Stimulated activated CD8-positive, alpha-beta memory T cell treated with anti-CD3 and anti-CD28 coated beads, Interleukin-12 subunit alpha, Interleukin-12 subunit beta, amount 100 ng/mL, for 1 hour (primary cell): ENCODE measurements around the gene CHRM4.
"Not testable (repeated sequence)": the region's sequence is repeated elsewhere in the genome, so short reads cannot be mapped to it uniquely, and the experiment has no call there.

Experiments
- DNase-seq: peaks from one replicate; pipeline ENCODE4 v3.0.0-alpha.2; 2020; ENCODE audit warnings: low read depth

CHRM4 gene

DNA sequence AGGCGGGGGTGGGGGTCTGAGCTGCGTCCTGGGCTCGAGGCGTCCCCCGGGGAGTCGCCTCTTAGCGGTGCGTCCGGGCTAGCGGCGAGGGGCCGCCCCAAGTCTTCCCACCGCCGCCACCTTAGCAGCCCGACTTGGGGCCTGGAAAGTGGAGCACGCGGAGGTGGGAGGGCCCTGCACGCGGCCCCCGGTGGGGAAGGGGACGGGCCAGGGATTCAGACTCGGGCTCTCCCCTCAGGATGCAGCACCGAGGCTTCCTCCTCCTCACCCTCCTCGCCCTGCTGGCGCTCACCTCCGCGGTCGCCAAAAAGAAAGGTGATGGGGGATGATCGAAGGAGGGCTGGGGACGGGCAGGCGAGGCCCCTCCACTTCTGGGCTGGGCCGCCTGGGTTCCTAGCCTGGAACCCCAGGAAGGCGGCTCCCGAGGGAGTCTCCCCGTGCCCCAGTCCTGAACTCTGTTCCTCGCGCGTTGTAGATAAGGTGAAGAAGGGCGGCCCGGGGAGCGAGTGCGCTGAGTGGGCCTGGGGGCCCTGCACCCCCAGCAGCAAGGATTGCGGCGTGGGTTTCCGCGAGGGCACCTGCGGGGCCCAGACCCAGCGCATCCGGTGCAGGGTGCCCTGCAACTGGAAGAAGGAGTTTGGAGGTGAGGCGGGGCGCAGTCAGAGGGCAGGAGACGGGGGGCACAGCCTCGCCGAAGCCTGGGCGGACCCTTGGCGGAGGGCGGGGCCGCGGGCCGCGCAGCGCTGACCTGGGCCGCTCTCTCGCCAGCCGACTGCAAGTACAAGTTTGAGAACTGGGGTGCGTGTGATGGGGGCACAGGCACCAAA is 9.5 kb downstream of the CHRM4 start:
- no peak for DNase-seq

DNA sequence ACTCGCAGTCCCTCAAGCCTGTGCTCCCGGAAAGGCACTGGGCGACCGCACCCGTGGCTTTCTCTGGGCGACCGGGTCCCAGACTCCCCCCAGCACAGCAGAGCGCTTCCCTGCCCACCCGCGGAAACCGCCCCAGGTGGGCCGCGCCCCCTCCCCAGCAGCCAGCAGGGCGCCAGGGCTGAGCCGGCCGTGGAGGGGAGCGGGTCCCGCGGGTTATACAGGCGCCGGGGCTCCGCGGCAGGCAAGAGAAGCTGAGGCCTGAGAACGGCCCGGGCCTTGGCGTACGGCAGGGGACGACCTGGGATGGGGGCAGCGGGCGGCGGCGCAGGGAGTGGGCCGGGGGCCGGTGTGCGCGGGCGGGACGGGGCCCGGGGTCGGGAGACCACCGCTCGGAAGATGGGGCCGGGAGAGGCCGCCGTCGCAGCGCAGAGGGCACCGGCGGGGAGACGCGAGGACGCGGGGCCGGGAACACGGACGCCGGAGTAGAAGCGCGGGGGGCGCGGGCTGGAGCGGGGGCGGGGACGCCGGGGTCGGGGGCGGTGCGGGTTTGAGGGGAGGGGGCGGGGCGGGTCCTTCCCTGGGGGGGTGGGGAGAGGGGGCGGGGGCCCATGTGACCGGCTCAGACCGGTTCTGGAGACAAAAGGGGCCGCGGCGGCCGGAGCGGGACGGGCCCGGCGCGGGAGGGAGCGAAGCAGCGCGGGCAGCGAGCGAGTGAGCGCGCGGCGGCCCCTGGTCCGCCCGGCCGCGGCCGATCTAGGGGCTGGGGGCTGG is 10.3 kb downstream of the CHRM4 start, which contains the start of gene MDK:
Gene MDK (plus strand): TSS at position 622 of the 771 bp plus-strand sequence. CDS start 389 bp downstream, outside the sequence.
- no peak for DNase-seq

DNA sequence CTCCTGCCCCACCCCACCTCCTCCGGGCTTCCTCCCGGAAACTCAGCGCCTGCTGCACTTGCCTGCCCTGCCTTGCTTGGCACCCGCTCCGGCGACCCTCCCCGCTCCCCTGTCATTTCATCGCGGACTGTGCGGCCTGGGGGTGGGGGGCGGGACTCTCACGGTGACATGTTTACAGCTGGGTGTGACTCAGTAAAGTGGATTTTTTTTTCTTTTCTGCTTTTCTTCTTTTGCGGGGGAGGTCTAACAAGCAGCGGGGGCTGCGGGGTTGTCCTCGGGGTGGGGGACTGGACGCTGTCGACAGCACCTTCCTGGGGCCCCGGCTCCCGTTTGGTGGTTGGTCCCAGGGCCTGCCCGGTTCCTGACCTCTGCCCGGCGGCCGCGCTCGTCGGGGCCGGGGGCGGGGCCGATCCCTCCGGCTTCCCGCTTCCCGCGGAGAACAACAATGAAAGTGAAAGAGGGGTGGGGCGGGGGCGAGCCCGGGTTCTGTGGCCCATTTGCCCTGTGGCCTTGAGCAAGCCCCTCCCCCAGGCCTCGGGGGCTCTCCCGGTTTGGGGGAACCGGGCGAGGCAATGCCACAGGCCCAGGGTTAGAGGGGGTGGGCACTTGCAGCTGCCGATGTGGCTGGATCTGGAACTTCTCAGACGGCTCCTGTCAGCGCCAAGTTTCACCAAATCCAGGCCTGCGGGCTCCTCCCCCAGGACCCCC is 11.1 kb downstream of the CHRM4 start:
- no peak for DNase-seq

DNA sequence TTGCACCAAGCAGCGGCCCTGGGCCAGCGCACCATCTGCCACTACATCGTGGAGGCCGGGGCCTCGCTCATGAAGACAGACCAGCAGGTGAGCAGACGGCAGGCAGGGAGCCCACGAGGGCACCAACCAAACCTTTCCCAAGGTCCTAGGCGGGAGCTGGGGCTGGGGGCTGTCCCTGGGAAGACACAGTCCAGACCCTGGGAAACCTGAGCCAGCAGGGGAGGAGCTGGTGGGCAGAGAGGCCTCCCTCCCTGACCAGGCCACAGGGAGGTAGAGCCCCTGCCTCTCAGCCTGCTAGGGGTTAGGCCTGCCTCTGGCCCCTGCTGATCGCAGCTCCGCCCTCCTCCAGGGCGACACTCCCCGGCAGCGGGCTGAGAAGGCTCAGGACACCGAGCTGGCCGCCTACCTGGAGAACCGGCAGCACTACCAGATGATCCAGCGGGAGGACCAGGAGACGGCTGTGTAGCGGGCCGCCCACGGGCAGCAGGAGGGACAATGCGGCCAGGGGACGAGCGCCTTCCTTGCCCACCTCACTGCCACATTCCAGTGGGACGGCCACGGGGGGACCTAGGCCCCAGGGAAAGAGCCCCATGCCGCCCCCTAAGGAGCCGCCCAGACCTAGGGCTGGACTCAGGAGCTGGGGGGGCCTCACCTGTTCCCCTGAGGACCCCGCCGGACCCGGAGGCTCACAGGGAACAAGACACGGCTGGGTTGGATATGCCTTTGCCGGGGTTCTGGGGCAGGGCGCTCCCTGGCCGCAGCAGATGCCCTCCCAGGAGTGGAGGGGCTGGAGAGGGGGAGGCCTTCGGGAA is 11.9 kb downstream of the CHRM4 start:
- not testable (repeated sequence) for DNase-seq

DNA sequence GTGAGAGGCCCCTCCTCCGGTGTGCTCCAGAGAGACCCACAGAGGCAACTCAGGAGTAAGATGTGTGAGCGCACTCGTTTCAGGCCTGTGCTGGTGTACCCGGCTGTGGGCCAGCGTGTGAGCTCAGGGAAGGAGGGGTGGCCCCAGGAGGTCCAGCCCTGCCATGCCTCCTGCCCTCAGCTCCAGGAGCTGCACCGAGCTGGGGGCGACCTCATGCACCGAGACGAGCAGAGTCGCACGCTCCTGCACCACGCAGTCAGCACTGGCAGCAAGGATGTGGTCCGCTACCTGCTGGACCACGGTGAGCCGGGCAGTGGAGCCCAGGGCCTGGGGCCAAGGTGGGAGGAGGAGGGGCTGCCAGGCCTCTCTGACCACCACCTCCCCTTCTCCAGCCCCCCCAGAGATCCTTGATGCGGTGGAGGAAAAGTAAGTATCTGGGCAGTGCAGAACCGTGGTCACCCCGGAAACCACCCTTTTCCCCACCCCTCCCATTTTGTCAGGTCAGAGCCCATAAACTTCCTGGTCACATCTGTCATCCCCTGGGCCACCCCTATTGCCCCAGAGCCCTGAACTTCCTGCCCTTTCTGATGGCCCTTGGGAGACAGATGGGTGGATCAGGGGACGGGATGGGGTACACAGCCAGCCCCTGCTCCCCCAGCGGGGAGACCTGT is 12.6 kb downstream of the CHRM4 start:
- no peak for DNase-seq

DNA sequence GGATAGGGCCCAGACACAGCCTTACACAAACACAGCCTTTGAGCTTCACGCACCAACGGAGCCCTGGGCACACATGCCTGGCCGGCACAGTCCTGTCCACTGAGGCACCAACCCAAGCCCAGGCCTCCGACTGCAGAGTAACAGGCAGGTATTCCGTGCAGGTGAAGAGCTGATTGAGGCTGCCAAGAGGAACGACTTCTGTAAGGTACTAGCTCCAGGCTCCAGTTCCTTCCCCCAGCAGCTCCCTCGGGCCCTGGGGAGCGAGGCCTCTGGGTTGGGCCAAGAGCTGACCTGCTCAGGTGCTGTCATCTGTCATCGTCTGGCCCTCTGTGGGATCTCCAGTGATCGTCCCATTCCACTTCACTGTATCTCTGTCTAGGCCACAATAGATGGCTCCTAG is 13.3 kb downstream of the CHRM4 start:
- DNase-seq = no peak

DNA sequence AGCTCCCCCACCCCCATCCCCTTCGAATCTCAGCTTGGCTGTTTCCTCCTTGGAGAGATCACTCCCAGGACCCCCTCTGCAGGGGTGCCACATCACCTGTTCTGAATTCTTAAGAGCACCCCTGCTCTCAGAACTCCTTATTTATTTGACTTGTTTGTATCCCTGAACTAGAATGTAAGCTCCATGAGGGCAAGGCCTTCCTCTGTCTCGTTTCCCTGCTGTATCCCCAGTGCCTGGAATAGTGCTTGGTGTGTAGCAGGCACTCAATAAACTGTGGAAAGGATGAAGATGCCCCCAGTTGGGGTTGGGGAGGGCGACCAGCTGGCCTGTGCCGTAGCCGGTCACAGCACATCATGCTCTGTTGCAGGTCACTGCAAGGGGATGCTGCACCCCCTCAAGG is 13.7 kb downstream of the CHRM4 start:
- no peak for DNase-seq

DNA sequence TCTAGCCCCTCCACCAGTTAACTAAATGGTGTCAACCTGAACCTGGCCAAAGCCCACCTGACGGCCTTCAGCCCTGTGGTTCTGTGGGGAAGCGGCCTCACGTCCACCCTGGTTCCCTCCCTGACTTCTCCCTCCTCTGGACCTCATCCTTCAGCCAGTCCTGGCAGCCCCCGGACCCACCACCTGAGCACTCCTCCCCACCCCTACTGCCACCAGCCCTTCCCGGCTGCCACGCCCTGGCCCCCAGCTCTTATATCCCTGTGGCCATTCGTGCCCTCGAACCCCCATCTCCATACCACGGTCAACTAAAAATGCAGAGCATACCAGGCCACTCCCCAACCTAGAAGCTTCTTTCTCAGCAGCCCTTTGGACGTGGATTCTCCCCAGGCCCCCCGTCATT is 14.3 kb downstream of the CHRM4 start:
- no peak for DNase-seq

DNA sequence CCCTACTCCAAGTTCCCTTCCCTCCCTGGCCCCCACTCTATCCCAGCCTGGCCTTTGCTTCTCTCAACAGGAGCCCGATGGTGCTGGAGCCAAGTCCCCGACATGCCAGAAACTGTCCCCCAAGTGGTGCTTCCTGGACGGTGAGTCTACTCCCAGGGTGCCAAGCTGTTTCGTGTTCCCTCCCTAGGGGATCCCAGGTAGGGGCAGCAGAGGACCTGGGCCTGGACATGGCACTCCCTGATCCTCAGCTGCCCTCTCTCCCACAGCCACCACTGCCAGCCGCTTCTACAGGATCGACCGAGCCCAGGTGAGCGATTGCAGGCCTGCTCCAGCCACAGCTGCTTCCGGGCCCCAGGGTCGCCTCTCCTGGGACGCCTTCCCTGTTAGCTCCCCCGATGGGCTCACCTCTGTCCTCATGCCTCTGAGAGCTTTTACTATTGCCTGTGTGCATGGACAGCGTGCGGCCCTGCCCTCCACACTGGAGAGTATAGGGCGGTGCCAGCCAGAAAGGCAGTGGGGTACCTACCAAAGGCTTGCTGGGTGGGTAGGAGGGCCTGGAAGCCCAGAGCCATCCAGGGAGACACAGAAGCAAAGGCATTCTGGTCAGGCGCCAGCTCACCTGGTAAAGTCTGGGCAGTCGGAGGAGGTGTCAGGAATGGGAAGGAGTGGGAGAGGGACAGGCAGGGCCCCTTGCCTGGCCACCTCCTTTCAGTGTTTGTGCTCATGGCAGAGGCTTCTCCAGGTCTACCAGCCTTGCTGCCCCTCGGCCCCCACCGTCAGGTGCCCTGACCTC is 15.1 kb downstream of the CHRM4 start:
- no peak for DNase-seq

DNA sequence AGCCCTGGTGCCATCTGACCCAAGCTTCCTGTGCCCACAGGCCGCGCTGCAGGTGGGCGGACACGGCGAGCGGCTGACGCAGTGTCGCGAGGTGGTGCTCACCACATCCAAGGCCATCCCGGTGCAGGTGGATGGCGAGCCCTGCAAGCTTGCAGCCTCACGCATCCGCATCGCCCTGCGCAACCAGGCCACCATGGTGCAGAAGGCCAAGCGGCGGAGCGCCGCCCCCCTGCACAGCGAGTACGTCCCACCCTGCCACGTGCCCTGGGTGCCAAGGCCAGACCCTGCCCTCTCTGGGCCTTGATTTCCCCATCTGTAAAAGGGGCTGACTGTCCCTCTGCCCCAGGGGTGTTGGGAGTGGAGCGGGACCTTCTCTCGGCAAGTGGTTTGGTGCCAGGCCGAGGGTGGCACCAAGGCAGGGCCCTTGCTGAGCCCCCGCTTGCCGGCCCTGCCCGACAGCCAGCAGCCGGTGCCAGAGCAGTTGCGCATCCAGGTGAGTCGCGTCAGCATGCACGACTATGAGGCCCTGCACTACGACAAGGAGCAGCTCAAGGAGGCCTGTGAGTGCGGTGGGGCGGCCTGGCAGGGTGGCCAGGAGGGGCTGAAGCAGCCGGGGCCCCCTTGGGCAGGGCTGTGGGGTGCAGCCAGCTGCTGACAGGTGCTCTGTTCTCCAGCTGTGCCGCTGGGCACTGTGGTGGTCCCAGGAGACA is 16.0 kb downstream of the CHRM4 start:
- no peak for DNase-seq

DNA sequence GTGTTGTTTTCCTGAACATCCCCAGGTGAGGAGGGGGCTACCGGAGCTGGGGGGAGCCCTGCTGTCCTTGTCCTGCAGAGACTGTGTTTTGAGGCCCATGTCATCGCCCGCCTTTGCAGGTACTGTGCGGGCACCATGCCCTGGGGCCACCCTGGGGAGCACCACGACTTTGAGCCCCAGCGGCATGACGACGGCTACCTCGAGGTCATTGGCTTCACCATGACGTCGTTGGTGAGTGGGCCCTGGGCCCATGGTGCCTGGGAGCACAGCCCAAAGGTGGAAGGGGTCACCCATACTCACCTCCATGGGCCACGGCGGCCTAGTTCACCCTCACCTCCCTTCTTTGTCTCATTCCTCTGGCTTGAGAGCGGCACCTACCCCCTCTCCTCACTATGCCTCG is 16.8 kb downstream of the CHRM4 start:
- DNase-seq = no peak

DNA sequence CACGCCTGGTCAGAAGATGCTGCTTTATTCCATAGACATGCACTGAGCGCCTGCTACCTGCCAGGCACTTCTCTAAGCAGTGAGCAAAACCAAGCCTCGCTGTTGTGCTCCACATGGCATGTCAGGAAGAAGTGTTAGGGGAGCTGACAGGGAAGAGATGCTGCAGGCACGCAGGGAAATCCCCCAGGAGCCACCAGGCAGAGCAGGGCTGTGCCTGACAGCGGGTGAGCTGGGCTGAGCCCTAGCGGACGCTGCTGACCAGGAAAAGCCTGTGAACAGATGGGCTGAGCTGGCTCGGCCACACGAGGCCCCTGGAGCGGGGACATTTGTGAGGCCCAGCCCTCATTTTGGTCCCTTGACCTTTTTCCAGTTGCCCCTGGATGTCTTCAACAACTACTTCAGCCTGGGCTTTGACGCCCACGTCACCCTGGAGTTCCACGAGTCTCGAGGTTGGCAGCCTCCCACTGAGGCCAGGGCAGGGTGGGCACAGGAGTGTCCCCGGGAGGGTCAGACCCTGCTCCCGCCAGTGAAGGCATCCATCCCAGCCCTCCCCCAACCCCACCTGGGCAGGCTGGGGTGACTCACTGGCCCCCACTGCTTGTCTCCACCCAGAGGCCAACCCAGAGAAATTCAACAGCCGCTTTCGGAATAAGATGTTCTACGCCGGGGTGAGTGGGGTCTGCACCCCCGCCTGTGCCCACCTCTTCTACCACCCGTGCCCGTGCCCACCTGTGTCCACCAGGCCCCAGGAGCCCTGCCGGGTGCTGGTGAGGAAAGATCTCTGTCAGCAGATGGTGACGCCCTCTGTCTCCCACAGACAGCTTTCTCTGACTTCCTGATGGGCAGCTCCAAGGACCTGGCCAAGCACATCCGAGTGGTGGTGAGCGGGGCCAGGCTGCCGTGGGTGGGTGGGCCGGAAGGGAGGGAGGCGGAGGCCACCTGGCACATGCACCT is 17.5 kb downstream of the CHRM4 start:
- DNase-seq = no peak

DNA sequence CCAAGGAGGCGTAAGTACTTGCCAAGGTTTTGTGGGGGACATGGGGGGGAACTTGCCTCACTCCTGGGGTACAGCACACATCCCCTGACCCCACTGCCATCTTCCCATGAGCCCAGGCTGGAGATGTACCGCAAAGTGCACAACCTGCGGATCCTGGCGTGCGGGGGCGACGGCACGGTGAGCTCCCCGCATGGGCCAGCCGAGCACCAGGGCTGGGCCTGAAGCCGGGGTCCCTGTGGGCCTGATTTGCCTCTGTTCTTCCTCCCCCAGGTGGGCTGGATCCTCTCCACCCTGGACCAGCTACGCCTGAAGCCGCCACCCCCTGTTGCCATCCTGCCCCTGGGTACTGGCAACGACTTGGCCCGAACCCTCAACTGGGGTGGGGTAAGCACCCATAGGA is 19.1 kb downstream of the CHRM4 start:
- DNase-seq = not testable (repeated sequence)

DNA sequence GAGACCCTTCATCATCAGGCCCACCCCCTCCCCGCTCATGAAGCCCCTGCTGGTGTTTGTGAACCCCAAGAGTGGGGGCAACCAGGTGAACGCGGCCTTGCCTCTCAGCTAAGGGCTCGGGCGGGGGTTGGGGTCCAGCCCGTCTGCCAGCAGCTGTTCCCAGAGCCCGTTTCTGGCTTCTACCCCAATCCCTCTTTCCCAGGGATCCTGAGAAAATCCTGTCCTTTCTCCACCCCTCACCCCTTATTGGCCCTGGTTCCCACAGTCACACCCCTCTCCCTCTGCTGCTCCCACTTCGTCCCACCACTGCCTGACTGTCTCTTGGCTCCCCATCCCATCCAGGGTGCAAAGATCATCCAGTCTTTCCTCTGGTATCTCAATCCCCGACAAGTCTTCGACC is 19.5 kb downstream of the CHRM4 start:
- no peak for DNase-seq

DNA sequence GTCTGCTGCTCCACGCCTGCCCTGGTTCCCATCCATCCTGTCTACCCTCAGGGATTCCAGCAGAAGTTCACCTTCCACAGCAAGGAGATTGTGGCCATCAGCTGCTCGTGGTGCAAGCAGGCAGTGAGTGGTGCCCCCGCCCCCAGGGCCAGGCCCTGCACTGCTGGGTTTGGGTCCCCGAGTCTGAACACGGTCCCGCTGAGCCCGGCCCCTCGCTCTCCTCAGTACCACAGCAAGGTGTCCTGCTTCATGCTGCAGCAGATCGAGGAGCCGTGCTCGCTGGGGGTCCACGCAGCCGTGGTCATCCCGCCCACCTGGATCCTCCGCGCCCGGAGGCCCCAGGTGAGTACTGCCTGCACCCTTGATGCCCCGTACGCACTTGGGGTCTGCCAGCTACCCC is 20.3 kb downstream of the CHRM4 start:
- not testable (repeated sequence) for DNase-seq

DNA sequence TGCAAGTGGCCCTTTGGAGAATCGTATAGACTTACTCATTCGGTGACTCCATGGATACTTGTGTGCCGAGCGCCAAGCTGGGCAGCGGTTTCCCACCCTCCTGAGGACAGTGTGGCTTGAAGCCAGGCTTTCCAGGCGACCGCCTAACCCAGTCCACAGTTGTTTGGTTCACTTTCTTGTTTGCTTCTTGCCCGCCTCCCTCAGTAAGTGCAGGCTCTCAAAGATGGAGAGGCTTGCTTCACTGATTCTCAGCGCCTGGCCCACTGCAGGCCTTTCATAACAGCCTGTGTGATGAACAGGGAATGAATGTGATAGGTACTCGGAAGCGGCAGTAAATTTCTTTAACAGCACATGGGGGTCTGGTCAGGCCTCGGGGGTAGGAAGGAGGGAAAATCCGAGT is 21.3 kb downstream of the CHRM4 start:
- DNase-seq = no peak

DNA sequence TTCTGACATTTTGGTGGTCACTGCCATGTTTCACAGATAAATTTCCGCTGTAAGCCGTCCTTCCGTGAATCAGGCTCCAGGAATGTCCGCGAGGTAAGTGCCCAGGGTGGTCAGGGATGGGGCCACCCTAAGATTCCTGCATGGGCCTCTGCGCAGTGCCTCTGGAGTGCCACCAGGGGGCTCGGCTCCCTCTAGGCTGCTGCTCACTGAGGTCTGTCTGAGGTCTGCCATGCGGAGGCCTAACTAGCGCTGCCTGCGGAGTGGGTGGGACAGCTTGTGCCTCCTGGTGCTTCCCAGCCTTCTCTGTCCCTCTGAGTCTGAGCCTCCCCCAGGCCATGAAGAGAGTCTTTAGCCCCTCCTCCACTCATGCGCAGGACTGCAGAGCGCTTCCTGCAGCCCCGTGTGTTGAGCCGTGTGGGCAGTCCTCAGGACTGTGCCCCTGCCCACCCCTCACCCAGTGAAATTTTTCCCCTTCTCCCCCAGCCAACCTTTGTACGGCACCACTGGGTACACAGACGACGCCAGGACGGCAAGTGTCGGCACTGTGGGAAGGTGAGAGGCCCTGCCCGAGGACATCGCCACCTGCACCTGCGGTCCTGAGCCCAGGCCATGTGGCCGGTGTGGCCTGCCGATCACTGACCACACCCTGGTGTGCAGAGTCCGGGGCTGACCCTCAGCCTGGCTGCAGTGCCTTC is 22.0 kb downstream of the CHRM4 start:
- DNase-seq = no peak

DNA sequence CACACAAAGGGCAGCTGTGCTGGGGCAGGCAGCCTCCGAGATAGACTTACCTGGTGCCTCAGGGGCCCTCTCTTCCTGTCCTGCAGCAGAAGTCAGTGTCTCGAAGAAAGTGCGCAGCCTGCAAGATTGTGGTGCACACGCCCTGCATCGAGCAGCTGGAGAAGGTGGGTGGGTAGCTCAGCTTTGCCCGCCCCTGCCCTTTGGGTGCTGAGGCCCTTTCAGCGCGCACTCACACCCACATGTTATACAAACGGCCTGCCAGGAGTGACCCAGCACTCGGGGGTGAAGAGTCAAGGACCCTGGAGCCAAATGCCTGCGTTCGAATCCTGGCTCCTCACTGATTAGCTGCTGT is 23.7 kb downstream of the CHRM4 start:
- no peak for DNase-seq
